MM.1S (cell line): ENCODE results near the gene ZEB2.

Source experiments
- EZH2 ChIP-seq: fragments of 300-600 bp; sonication (generic); optimal IDR thresholded peaks from 2 replicates; pipeline ENCODE3; 2017; ENCODE audit warnings: low read depth, mild to moderate bottlenecking, antibody characterized with exemption, low read length, mixed read lengths
- EZH2phosphoT487 ChIP-seq: fragments of 300-600 bp; sonication (generic); IDR thresholded peaks from 2 replicates; pipeline ENCODE4 v1.6.1; 2018; ENCODE audit warnings: antibody characterized with exemption, low read length
- TF ChIP-seq, protein P1 (sequence below): fragments of 300-600 bp; sonication (generic); IDR thresholded peaks from 2 replicates; pipeline ENCODE4 v1.5.1; 2016; ENCODE audit warnings: antibody characterized with exemption, low read length, mixed read lengths

DNA sequence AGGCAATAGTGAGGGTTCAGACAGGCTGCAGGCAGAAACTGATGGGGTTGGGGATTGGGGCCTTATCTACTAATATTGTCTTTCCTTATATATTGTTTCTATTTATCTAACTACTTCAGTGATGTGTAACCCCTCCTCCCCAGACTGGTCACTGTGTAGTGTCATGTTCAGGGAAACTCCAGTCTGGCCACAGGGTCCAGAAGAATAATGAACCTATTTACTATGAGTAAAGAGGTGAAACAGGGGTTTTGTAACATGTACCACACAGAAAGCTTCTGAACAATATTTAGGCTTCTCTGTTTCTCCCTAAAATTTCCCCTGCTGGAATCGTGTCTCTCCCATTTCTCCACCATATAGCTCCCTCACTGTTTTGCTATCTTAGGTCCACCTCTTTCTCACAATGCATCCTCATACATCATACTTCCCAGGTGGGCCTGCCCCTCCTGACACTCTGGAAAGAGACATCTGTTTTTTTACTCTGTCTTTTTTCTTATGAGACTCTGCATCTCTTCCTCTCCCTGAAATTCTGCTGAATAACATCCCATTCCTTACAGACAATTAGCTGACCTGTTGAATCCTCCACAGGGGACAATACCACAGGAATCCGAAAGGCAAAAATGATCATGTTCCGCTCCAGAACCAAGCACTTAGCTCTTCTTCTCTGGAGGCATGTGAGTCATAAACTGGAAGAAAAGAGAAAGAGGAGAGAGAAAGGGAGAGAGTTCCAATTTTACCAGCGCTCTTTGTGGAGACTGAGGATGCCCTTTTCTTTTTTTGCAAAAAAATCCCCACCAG is 154.8 kb downstream of the ZEB2 start:
- TF ChIP-seq, protein P1, sequence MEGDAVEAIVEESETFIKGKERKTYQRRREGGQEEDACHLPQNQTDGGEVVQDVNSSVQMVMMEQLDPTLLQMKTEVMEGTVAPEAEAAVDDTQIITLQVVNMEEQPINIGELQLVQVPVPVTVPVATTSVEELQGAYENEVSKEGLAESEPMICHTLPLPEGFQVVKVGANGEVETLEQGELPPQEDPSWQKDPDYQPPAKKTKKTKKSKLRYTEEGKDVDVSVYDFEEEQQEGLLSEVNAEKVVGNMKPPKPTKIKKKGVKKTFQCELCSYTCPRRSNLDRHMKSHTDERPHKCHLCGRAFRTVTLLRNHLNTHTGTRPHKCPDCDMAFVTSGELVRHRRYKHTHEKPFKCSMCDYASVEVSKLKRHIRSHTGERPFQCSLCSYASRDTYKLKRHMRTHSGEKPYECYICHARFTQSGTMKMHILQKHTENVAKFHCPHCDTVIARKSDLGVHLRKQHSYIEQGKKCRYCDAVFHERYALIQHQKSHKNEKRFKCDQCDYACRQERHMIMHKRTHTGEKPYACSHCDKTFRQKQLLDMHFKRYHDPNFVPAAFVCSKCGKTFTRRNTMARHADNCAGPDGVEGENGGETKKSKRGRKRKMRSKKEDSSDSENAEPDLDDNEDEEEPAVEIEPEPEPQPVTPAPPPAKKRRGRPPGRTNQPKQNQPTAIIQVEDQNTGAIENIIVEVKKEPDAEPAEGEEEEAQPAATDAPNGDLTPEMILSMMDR: no peak
- TF ChIP-seq EZH2 (no peak), EZH2phosphoT487 (no peak)
